Peyer's patch (tissue), 4 donors: ENCODE measurements around the gene PSMB1.

Experiments used
- CTCF ChIP-seq, 6 experiments: fragments of 450-650 bp in 4 of 6; fragments of 200-600 bp in 2 of 6; sonication (generic) in 1 of 6; IDR thresholded peaks; one replicate each; pipeline ENCODE4 v1.5.1; 2017 to 2019; ENCODE audit warnings: antibody characterized with exemption in 6 of 6, mild to moderate bottlenecking in 3 of 6, moderate library complexity in 1 of 6
- POLR2A ChIP-seq, 2 donors: fragments of 450-650 bp; IDR thresholded peaks; one replicate each; pipeline ENCODE4 v1.5.1; 2017; ENCODE audit warnings: antibody characterized with exemption in 2 of 2, mild to moderate bottlenecking in 2 of 2, moderate library complexity in 2 of 2

- TF ChIP-seq POLR2A (IDR thresholded peaks at IDR 0.05) = peak; percentile 54 to 55
- TF ChIP-seq CTCF (IDR thresholded peaks at IDR 0.05) = no peak
Observed at GRCh38 chr6:170554013-170554795, 1.1 kb upstream of the PSMB1 start, which contains the start of gene TBP.
